HG03521 (cell line): Measurements from ENCODE around the gene TOB1.
"Not testable (repeated sequence)": the region's sequence is repeated elsewhere in the genome, so short reads cannot be mapped to it uniquely, and the experiment has no call there.

ENCODE experiments used
- ATAC-seq: cut with Tn5 transposase; IDR thresholded peaks from one replicate; pipeline ENCODE4 v1.9.1; 2021; ENCODE audit warnings: mild to moderate bottlenecking, moderate library complexity; ENCODE audit not compliant: unreplicated experiment

TOB1 gene

GRCh38 chr17:50868602-50869001 lies 2.4 kb upstream of the TOB1 start:
- no peak for ATAC-seq

- ATAC-seq, result no peak
Measured at GRCh38 chr17:50868140-50868438, 1.9 kb upstream of the TOB1 start.

GRCh38 chr17:50867363-50868139 lies 1.4 kb upstream of the TOB1 start:
- ATAC-seq, result peak; percentile 24

- ATAC-seq, result peak; percentile 8
Measured at GRCh38 chr17:50866950-50867362, 802 bp upstream of the TOB1 start.

- no peak for ATAC-seq
Measured at GRCh38 chr17:50865868-50866260, 290 bp downstream of the TOB1 start.

DNA sequence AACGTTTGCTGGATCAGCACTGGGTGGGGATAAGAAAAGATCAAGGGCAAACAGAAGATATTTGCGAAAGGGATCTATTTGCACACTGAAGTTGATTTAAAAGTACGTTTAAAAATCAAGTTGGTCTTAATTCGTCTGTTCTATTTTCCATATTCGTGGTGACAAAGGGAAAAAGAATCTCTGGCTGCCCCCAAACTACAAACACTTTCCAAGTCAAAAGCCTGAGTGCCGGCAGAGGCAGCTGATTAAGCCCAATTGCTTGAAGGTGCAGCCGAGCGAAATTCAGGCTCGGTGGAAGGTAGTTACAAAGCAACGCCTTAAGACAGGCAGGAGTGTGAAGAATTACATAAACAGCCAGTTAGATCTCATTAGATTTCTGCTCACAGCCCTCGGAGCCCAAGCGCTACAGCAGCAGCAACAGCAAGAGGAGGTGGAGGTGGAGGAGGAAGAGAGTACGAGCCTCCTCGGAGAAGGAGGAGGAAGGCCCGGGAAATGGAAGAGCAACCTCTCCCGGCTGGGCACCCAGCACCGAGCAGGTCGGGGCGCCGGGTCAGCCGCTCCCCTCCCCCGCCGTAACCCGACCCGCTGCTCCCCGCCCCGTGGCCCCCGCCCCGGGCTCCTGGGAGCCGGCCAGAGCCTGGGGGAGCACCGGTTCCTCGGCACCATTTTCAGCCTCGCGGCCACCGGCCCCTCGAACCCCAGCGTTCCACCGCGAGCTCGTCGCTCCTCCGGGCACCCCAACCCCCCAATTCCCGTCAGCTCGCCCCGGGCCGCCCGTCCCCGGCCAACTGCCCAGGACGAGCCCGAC lies 890 bp downstream of the TOB1 start:
- peak; percentile 3 for ATAC-seq

DNA sequence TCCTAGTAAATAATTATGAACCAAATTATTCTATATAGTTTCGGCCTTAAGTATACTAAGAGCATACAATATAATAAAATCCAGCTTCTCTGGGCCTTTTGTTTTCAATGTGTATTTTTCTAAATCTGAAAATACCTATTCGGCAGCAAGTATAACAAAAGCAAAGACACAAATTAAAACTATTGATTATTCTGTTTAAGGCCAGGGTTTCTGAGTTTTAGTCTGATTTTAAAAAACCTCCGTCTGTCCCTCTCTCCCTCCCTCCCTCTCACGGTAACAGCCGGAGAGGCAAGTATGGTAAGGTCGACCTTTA lies 1.5 kb downstream of the TOB1 start:
- ATAC-seq, result no peak

- no peak for ATAC-seq
Measured at GRCh38 chr17:50863931-50864330, 2.2 kb downstream of the TOB1 start.

DNA sequence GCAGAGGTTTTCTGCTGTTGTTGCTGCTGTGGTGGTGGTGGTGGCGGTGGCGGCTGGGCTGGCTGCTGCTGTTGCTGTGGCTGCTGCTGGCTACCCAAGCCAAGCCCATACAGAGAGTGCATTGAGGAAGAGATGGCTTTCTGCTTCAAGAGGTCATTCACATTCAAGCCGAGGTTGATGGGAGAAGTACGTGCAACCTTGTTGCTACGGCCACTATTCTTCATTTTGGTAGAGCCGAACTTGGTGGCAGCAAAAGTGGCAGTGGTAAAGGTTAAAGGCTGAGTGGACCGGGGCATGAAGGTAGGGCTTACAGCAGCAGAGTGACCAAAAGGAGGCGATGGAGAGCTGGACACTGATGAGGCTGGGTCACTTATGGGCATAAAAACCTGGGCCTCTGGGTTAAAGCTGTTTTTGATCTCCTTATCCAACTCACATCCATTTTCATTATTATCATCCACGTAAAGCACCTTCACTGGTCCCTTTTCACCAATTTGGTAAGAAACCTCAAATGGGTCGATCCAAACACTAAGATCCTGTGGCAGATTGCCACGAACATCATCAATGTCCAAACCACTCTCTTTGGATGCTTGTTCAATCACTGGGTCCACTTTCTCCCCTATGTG lies 2.8 kb downstream of the TOB1 start:
- no peak for ATAC-seq

DNA sequence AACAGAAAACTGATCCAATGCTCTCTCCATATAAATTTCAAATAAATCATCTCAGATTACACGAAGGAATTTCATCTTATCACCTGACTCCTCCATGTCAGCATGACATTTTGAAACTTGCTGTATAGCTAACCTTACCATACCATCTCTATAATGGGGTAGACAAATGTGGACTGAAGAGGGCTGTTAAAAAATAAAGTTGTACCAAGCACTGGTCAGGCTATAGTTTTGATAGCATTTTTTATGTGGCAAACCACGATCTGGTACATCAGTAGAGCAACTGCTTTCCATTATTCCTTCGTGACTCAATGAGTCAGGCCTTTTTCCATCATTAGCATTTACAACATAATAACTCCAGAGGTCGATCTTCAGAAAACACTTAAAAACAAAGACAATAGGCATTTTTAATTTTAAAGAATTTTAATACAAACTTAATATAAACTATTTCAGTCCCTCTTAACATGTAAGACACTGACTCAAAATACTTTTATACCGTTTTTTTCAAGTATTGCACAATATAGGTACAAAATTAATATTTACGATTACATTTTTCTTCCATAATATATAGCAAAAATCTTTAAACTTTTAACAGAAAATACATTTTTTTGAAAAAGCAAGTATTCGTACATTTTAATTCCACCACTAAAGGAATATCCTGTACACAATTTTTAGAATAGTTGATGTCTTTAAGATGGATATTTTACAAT lies 4.2 kb downstream of the TOB1 start:
- no peak for ATAC-seq

DNA sequence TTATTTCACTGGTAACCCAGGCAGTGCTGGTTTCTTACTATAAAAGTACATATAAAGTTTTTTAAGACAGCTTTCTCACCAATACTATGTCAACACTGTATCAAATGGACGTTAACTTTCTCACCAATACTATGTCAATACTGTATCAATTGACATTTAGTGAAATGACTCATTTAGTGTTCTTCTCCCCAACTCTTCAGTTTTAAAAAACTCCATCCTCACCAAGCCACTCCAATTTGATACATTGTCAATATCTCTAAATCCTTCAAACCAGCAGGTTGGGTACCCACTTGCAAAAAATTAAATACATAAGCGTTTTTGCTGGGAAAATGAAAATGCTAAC lies 4.8 kb downstream of the TOB1 start:
- no peak for ATAC-seq

DNA sequence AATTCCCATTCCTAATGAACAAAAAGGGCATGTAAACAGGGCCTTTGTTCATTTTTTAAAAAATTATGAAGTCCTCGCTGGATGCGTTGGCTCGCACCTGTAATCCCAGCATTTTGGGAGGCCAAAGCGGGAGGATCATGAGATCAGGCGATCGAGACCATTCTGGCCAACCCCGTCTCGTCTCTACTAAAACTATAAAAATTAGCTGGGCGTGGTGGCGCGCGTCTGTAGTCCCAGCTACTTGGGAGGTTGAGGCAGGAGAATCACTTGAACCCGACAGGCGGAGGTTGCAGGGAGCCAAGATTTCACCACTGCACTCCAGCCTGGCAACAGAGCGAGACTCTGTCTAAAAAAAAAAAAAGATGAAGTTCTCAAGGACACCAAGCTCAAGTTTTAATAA lies 6.4 kb downstream of the TOB1 start:
- ATAC-seq, result not testable (repeated sequence)

- no peak for ATAC-seq
Measured at GRCh38 chr17:50858486-50859225, 7.5 kb downstream of the TOB1 start.

DNA sequence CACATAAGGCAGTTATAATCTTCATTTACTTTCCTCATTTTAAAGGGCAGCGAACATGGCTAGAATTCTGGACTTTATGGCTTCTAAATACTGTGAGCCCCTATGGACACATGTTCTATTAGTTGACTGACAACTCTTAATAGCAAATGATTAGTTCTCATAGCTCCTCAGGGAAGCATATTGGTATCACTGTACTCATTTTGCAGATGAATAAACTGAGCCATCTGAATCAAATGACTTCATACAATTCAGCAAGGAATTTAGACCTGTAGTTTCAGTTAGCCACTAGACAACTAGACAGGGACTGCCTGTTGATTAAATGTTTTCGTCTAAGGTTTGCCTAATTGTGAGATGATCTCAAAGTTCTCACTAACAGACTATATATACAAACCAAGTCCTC lies 9.7 kb downstream of the TOB1 start:
- ATAC-seq, result no peak

- no peak for ATAC-seq
Measured at GRCh38 chr17:50855708-50856330, 10.3 kb downstream of the TOB1 start.

- ATAC-seq, result no peak
Measured at GRCh38 chr17:50853781-50854180, 12.4 kb downstream of the TOB1 start.

GRCh38 chr17:50853015-50853615 lies 13.0 kb downstream of the TOB1 start:
- ATAC-seq, result no peak

GRCh38 chr17:50850640-50851039 lies 15.5 kb downstream of the TOB1 start:
- ATAC-seq, result no peak

DNA sequence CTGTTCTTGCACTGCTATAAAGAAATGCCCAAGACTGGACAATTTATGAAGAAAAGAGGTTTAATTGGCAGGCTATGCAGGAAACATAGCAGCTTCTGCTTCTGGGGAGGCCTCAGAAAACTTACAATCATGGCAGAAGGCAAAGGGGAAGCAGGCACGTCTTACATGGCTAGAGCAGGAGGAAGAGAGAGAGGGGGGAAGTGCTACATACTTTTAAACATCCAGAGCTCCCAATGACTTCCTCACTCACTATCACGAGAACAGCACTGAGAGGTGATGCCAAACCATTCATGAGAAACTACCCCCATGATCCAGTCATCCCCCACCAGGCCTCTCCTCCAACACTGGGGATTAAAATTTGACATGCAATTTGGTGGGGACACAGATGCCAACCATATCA lies 17.4 kb downstream of the TOB1 start:
- ATAC-seq, result no peak

- ATAC-seq, result no peak
Measured at GRCh38 chr17:50848039-50848438, 18.1 kb downstream of the TOB1 start.
